Osteocyte (in vitro differentiated cells): ENCODE data around the gene DNAI1. TPM values are rescaled to one million over a fixed set of nuclear protein-coding genes. Genes with fewer than 3 reads are reported as not detected.

Source experiments
- DNase-seq: peaks from one replicate; pipeline ENCODE4 v3.0.0; 2021; ENCODE audit warnings: mixed read lengths; ENCODE audit not compliant: unreplicated experiment; ENCODE audit errors: extremely low spot score
- H3K27ac Mint-ChIP-seq: one replicate; pipeline ENCODE4 v1.8.0; 2021; ENCODE audit warnings: mild to moderate bottlenecking, mixed read lengths; ENCODE audit not compliant: unreplicated experiment
- H3K27me3 Mint-ChIP-seq: one replicate; pipeline ENCODE4 v1.8.0; 2021; ENCODE audit warnings: mixed read lengths; ENCODE audit not compliant: unreplicated experiment
- H3K36me3 Mint-ChIP-seq: one replicate; pipeline ENCODE4 v1.8.0; 2021; ENCODE audit warnings: mixed read lengths; ENCODE audit not compliant: unreplicated experiment
- H3K4me1 Mint-ChIP-seq: one replicate; pipeline ENCODE4 v1.8.0; 2021; ENCODE audit warnings: mixed read lengths; ENCODE audit not compliant: unreplicated experiment
- H3K4me3 Mint-ChIP-seq: one replicate; pipeline ENCODE4 v1.8.0; 2021; ENCODE audit warnings: mild to moderate bottlenecking, moderate library complexity, mixed read lengths; ENCODE audit not compliant: unreplicated experiment
- H3K9me3 Mint-ChIP-seq: one replicate; pipeline ENCODE4 v1.8.0; 2021; ENCODE audit warnings: mixed read lengths; ENCODE audit not compliant: unreplicated experiment
- CTCF ChIP-seq: fragments of 200-600 bp; sonication (generic); IDR thresholded peaks from 2 replicates; pipeline ENCODE4 v1.5.0; 2021; ENCODE audit warnings: antibody characterized with exemption, mild to moderate bottlenecking, moderate library complexity
- total RNA-seq: library from RNA; stranded (reverse); gene quantifications from 2 replicates; pipeline ENCODE4 v1.2.1, GENCODE V29; 2021

The DNAI1 gene
- total RNA-seq, 1 donor from 2014 or later, result not detected

- no peaks in the 10 kb centered on the region for H3K4me1 Mint-ChIP-seq
- no peak for DNase-seq
- no peaks in the 10 kb centered on the region for H3K36me3 Mint-ChIP-seq
These were observed 42.8 kb downstream of the DNAI1 start for GRCh38 chr9:34501372-34501771.

GRCh38 chr9:34501889-34502425 lies 43.4 kb downstream of the DNAI1 start:
- no peaks in the 10 kb centered on the region for H3K9me3 Mint-ChIP-seq
- H3K36me3 Mint-ChIP-seq, result no peaks in the 10 kb centered on the region
- H3K27ac Mint-ChIP-seq, result no peak overlapping the region
- TF ChIP-seq CTCF, result no peak
- no peaks in the 10 kb centered on the region for H3K4me1 Mint-ChIP-seq
- DNase-seq, result no peak
- peaks cover 61% of the 10 kb centered on the region for H3K27me3 Mint-ChIP-seq
- H3K4me3 Mint-ChIP-seq, result no peak overlapping the region

More at GRCh38 chr9:34501372-34501771, 42.8 kb downstream of the DNAI1 start:
- no peak for TF ChIP-seq CTCF
- no peaks in the 10 kb centered on the region for H3K9me3 Mint-ChIP-seq
- H3K27ac Mint-ChIP-seq, result no peak overlapping the region
- no peak overlapping the region for H3K4me3 Mint-ChIP-seq
- H3K27me3 Mint-ChIP-seq, result peaks cover 59% of the 10 kb centered on the region

- Mint-ChIP-seq H3K36me3 (no peaks in the 10 kb centered on the region), H3K27me3 (peaks cover 59% of the 10 kb centered on the region), H3K4me3 (no peak overlapping the region), H3K27ac (no peak overlapping the region), H3K4me1 (no peaks in the 10 kb centered on the region), H3K9me3 (no peaks in the 10 kb centered on the region)
- TF ChIP-seq CTCF, result no peak
- DNase-seq, result no peak
These were observed 43.9 kb downstream of the DNAI1 start for GRCh38 chr9:34502471-34502870.

- no peaks in the 10 kb centered on the region for H3K4me1 Mint-ChIP-seq
- no peak overlapping the region for H3K27ac Mint-ChIP-seq
- DNase-seq, result no peak
- H3K27me3 Mint-ChIP-seq, result peaks cover 59% of the 10 kb centered on the region
- H3K36me3 Mint-ChIP-seq, result no peaks in the 10 kb centered on the region
- TF ChIP-seq CTCF, result no peak
- H3K4me3 Mint-ChIP-seq, result no peak overlapping the region
- no peaks in the 10 kb centered on the region for H3K9me3 Mint-ChIP-seq
These were observed 44.3 kb downstream of the DNAI1 start for GRCh38 chr9:34502891-34503290.

GRCh38 chr9:34503406-34503805 lies 44.8 kb downstream of the DNAI1 start:
- H3K4me3 Mint-ChIP-seq, result no peak overlapping the region
- H3K4me1 Mint-ChIP-seq, result no peaks in the 10 kb centered on the region
- TF ChIP-seq CTCF, result no peak
- no peaks in the 10 kb centered on the region for H3K36me3 Mint-ChIP-seq
- H3K9me3 Mint-ChIP-seq, result no peaks in the 10 kb centered on the region
- DNase-seq, result no peak
- no peak overlapping the region for H3K27ac Mint-ChIP-seq
- H3K27me3 Mint-ChIP-seq, result peaks cover 56% of the 10 kb centered on the region
